ENCODE results near the gene PCNX1. TPM values are rescaled to one million over a fixed set of nuclear protein-coding genes. Genes with fewer than 3 reads are reported as not detected.
"Not testable (repeated sequence)": the region's sequence is repeated elsewhere in the genome, so short reads cannot be mapped to it uniquely, and the experiment has no call there.

The PCNX1 gene
- polyA plus RNA-seq, 1 experiment, result 33.2 TPM

GRCh38 chr14:70935135-70935534 lies 27.9 kb downstream of the PCNX1 start:
- no peaks in the 10 kb centered on the region for H3K27me3 ChIP-seq (ENCODE audit: control insufficient read depth, insufficient read depth, low read length)
- ChIA-PET CTCF (interaction anchor here (1.8 to 1.9 kb wide), 2 partner anchors 15 to 37 kb away, joined by 6 to 7 read pairs; no protein-coding TSS in a partner anchor), POLR2A (no interaction called here)
- TF ChIP-seq, protein P1, sequence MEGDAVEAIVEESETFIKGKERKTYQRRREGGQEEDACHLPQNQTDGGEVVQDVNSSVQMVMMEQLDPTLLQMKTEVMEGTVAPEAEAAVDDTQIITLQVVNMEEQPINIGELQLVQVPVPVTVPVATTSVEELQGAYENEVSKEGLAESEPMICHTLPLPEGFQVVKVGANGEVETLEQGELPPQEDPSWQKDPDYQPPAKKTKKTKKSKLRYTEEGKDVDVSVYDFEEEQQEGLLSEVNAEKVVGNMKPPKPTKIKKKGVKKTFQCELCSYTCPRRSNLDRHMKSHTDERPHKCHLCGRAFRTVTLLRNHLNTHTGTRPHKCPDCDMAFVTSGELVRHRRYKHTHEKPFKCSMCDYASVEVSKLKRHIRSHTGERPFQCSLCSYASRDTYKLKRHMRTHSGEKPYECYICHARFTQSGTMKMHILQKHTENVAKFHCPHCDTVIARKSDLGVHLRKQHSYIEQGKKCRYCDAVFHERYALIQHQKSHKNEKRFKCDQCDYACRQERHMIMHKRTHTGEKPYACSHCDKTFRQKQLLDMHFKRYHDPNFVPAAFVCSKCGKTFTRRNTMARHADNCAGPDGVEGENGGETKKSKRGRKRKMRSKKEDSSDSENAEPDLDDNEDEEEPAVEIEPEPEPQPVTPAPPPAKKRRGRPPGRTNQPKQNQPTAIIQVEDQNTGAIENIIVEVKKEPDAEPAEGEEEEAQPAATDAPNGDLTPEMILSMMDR (IDR thresholded peaks at IDR 0.05; ENCODE audit: insufficient read depth, low read depth, low read length), result no peak
- DNase-seq (ENCODE audit: low read depth), result no peak
- H3K36me3 ChIP-seq (ENCODE audit: control insufficient read depth, insufficient read depth, low read length), result no peaks in the 10 kb centered on the region; the same call in 1 of the 2 replicates
- H3K4me3 ChIP-seq (ENCODE audit: low read depth, low read length), result no peak overlapping the region

DNA sequence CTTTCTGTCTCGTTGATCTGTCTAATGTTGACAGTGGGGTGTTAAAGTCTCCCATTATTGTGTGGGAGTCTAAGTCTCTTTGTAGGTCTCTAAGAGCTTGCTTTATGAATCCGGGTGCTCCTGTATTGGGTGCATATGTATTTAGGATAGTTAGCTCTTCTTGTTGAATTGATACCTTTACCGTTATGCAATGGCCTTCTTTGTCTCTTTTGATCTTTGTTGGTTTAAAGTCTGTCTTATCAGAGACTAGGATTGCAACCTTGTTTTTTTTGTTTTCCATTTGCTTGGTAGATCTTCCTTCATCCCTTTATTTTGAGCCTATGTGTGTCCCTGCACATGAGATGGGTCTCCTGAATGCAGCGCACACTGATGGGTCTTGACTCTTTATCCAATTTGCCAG lies 32.4 kb downstream of the PCNX1 start:
- H3K4me3 ChIP-seq (ENCODE audit: low read depth, low read length); H3K27me3 ChIP-seq (ENCODE audit: control insufficient read depth, insufficient read depth, low read length); DNase-seq (ENCODE audit: low read depth); CTCF ChIA-PET; POLR2A ChIA-PET; H3K36me3 ChIP-seq (ENCODE audit: control insufficient read depth, insufficient read depth, low read length): not testable (repeated sequence)

- H3K4me3 ChIP-seq (ENCODE audit: low read depth, low read length); CTCF ChIA-PET; H3K36me3 ChIP-seq (ENCODE audit: control insufficient read depth, insufficient read depth, low read length); POLR2A ChIA-PET; DNase-seq (ENCODE audit: low read depth); H3K27me3 ChIP-seq (ENCODE audit: control insufficient read depth, insufficient read depth, low read length): not testable (repeated sequence)
These were observed 34.5 kb downstream of the PCNX1 start for GRCh38 chr14:70941637-70942341.

DNA sequence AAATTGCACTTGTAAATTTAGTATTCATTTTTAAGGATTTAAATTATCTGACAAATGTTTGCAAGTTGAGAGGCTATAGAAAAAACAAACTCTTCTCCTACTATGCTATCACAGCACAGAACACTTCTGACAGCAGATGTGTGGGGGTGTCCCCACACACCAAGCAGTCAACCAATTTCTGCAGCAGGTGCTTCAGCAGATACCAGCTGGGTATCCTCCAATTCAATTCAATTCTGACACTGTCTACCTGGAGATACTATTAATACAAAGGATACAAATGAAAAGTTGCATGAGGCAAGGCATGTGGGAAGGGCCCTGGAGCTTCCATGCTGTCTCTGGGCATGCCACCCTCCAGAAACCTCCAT lies 35.1 kb downstream of the PCNX1 start:
- TF ChIP-seq, protein P1 (IDR thresholded peaks at IDR 0.05; ENCODE audit: insufficient read depth, low read depth, low read length), result no peak
- no peaks in the 10 kb centered on the region for H3K36me3 ChIP-seq (ENCODE audit: control insufficient read depth, insufficient read depth, low read length)
- no peak overlapping the region for H3K4me3 ChIP-seq (ENCODE audit: low read depth, low read length)
- no peak for DNase-seq (ENCODE audit: low read depth)
- H3K27me3 ChIP-seq (ENCODE audit: control insufficient read depth, insufficient read depth, low read length), result no peaks in the 10 kb centered on the region
- ChIA-PET POLR2A (no interaction called here), CTCF (no interaction called here)

DNA sequence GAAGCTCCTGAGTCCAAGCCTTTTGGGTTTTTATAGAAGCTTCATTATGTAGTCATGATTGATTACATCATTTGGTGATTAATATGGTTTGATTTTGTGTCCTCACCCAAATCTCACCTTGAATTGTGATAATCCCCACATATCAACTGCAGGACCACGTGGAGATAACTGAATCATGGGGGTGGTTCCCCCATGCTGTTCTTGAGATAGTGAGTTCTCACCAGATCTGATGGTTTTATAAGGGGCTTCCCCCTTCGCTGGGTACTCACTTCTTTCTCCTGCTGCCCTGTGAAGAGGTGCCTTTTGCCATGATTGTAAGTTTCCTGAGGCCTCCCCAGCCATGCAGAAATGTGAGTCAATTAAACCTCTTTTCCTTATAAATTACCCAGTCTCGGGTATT lies 35.5 kb downstream of the PCNX1 start:
- POLR2A ChIA-PET; H3K36me3 ChIP-seq (ENCODE audit: control insufficient read depth, insufficient read depth, low read length); CTCF ChIA-PET; H3K27me3 ChIP-seq (ENCODE audit: control insufficient read depth, insufficient read depth, low read length); DNase-seq (ENCODE audit: low read depth); H3K4me3 ChIP-seq (ENCODE audit: low read depth, low read length): not testable (repeated sequence)

DNA sequence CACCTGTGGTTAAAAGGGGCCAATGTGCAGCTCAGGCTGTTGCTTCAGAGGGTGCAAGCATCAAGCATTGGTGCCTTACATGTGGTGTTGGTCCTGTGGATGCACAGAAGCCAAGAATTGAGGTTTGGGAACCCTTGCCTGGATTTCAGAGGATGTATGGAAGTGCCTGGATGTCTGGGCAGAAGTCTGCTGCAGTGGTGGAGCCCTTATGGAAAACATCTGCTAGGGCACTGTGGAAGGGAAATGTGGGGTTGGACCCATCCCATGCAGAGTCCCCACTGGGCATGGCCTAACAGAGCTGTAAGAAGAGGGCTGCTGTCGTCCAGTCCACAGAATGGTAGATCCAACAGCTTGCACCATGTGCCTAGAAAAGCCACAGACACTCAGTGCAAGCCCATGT lies 36.6 kb downstream of the PCNX1 start:
- POLR2A ChIA-PET, result no interaction called here
- TF ChIP-seq, protein P1 (IDR thresholded peaks at IDR 0.05; ENCODE audit: insufficient read depth, low read depth, low read length), result no peak
- H3K4me3 ChIP-seq (ENCODE audit: low read depth, low read length), result no peak overlapping the region
- H3K36me3 ChIP-seq (ENCODE audit: control insufficient read depth, insufficient read depth, low read length), result 0 out of 2 replicates have a peak, but pooled peaks cover 2% of the 10 kb centered on the region
- CTCF ChIA-PET, result no interaction called here
- no peaks in the 10 kb centered on the region for H3K27me3 ChIP-seq (ENCODE audit: control insufficient read depth, insufficient read depth, low read length)
- DNase-seq (ENCODE audit: low read depth), result no peak

GRCh38 chr14:70947739-70948138 lies 40.5 kb downstream of the PCNX1 start:
- ChIA-PET CTCF (no interaction called here), POLR2A (no interaction called here)
- no peak for DNase-seq (ENCODE audit: low read depth)
- Histone ChIP-seq H3K36me3 (ENCODE audit: control insufficient read depth, insufficient read depth, low read length) (0 out of 2 replicates have a peak, but pooled peaks cover 3% of the 10 kb centered on the region), H3K4me3 (ENCODE audit: low read depth, low read length) (no peak overlapping the region), H3K27me3 (ENCODE audit: control insufficient read depth, insufficient read depth, low read length) (no peaks in the 10 kb centered on the region)
- TF ChIP-seq, protein P1 (IDR thresholded peaks at IDR 0.05; ENCODE audit: insufficient read depth, low read depth, low read length), result no peak
